ENCODE data around the gene SLC43A3.
A peak's percentile ranks its signal among the peaks of the same experiment; 100 is the strongest.

The SLC43A3 gene

DNA sequence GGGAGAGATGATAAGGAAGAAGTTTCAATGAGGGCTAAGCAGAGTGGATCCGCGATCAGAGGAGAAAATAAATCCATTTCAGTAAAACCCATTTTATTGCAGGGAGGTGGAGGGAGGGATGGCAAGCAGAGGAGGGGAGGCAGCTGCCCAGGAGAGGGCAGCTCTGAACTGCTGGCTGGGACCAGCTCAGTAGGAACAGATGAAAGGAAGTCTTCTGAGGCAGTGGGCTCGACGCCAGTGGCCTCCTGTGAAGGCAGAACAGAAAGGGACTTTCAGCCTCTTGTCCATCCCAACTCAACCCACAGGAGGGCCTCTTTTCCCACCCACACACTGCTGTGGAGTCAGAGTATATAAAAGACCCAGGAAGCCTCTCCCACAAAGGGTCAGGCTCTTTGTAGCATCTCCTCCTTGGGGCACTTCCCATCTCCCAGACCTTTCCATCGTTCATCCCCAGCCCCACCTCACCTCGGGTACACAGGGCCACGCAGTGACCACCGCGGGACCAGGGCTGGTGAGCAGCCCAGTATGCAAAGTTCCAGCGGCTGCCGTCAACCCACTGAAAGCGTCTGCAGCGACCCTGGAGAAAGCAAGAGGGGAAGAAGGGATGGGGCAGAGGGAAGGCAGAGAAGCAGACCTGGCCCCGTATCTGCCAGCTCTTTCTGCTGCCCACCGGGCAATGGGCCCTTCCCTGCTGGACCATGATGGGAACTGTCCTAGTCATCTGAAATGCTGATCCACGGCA is 39.5 kb downstream of the SLC43A3 start:
- TF ChIP-seq, protein P1, sequence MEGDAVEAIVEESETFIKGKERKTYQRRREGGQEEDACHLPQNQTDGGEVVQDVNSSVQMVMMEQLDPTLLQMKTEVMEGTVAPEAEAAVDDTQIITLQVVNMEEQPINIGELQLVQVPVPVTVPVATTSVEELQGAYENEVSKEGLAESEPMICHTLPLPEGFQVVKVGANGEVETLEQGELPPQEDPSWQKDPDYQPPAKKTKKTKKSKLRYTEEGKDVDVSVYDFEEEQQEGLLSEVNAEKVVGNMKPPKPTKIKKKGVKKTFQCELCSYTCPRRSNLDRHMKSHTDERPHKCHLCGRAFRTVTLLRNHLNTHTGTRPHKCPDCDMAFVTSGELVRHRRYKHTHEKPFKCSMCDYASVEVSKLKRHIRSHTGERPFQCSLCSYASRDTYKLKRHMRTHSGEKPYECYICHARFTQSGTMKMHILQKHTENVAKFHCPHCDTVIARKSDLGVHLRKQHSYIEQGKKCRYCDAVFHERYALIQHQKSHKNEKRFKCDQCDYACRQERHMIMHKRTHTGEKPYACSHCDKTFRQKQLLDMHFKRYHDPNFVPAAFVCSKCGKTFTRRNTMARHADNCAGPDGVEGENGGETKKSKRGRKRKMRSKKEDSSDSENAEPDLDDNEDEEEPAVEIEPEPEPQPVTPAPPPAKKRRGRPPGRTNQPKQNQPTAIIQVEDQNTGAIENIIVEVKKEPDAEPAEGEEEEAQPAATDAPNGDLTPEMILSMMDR (IDR thresholded peaks at IDR 0.05; ENCODE audit: low read depth, low read length), result no peak
- H3K4me3 ChIP-seq (ENCODE audit: low read depth, low read length), result no peak overlapping the region
- DNase-seq (ENCODE audit: low read depth, low spot score), result peak; percentile 13
- in situ Hi-C loops (cut with HindIII; ENCODE audit: low sequenced_read_pairs), result no loop called here

DNA sequence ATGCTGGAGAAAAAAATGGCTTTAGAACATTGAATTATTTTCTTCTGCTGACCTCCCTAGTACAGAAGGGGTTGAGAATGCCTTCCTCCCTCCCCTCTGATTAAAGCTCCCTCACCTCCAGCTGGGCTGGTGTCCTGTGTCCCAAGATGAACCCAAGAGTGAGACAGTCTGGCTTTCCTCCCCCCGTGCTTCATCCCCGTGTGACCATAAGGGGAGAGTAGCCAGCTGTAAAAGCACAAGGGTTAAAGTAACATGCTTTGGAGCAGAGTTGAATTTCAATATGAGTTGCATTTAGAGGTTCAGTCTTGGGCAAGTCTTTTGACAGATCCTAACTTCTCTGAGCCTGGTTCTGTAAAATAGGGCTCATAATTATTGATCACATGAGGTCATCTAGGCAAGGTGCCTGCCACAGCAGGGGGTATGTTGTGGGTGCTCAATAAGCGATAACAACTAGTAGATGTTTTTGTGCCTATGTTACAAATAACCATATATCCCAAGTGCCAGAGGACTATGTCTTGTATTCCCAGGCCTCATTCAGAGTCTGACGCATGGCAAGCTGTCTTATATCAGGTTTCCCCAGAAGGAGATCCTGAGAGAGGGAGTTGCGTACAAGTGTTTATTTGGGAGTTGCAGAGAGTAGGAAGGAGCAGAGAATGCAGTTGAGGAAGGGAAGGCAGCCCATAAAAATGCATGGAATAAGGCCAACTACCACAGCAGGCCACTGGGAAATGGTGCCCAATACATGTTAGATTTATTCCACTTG is 40.6 kb downstream of the SLC43A3 start:
- in situ Hi-C loops (cut with HindIII; ENCODE audit: low sequenced_read_pairs), result no loop called here
- H3K4me3 ChIP-seq (ENCODE audit: low read depth, low read length), result no peak overlapping the region
- TF ChIP-seq, protein P1 (IDR thresholded peaks at IDR 0.05; ENCODE audit: low read depth, low read length), result no peak
- no peak for DNase-seq (ENCODE audit: low read depth, low spot score)

DNA sequence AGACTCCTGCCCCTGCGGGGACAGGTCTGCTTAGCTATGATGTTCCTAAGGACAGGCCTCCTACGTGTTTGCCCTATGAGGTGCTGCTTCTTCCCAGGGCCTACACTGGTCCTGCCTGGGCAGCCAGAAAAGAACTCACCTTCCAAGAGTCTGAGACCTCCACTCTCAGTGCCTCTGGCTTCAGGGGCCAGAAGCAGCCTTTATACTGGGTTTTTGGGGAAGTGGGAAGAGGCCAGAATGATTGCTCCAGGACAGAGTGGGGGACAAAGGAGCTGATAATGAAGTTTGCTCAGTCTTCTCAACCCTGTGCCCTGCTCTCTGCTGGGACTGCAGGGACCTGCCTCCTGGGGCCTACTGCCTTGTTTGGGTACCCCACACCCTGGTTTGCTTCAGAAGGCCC is 45.9 kb downstream of the SLC43A3 start, which contains the start of gene PRG3:
PRG3 (minus strand) TSS at position 176 of the 400 bp plus-strand sequence. CDS start 442 bp downstream, outside the sequence.
- no peak within 1 kb of the TSS for H3K4me3 ChIP-seq (ENCODE audit: low read depth, low read length)

DNA sequence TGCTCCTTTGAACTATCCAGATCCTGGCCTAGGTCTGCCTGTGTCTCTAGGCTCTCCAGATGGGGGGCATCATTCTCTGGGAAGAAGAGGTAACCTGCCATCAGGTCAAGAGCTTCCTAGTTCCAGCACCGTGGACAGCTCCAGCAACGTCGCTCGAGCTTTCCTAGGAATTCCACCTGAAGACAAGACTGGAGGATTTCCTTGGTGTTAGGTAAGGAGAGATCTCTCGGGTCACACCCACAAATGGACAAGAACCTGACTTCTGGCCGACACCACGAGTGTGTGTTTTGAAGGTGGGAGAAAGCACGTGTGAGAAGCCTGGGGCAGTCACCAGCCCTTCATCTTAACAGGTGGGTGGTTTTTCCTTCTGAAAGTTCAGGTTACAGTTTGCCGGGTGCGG is 47.2 kb downstream of the SLC43A3 start:
- TF ChIP-seq, protein P1 (IDR thresholded peaks at IDR 0.05; ENCODE audit: low read depth, low read length), result no peak
- DNase-seq (ENCODE audit: low read depth, low spot score), result peak; percentile 37
- in situ Hi-C loops (cut with HindIII; ENCODE audit: low sequenced_read_pairs), result no loop called here
- H3K4me3 ChIP-seq (ENCODE audit: low read depth, low read length), result no peak overlapping the region

More for the DNA sequence above, 45.9 kb downstream of the SLC43A3 start, which contains the start of gene PRG3:
- DNase-seq (ENCODE audit: low read depth, low spot score), result no peak
- in situ Hi-C loops (cut with HindIII; ENCODE audit: low sequenced_read_pairs), result no loop called here
- TF ChIP-seq, protein P1 (IDR thresholded peaks at IDR 0.05; ENCODE audit: low read depth, low read length), result no peak

DNA sequence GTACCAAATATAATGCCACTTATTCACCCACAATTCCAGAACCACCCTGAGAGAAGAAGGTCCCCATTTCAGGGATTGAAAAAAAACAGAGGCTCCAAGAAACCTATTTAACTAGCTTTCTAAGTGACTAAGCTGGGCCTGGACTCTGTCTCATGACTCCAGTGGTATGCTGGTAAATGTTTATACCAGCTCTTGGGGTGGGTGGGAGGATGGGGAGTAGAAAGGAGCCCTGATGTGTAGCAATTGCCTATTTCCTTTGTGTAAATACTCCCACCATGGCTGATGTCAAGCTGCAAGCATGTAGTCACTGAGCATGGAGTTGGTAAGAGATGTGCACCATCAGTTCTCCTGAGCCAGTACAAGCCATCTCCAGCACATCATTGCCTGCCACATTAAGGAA is 48.7 kb downstream of the SLC43A3 start:
- no peak overlapping the region for H3K4me3 ChIP-seq (ENCODE audit: low read depth, low read length)
- TF ChIP-seq, protein P1 (IDR thresholded peaks at IDR 0.05; ENCODE audit: low read depth, low read length), result no peak
- no peak for DNase-seq (ENCODE audit: low read depth, low spot score)
- in situ Hi-C loops (cut with HindIII; ENCODE audit: low sequenced_read_pairs), result no loop called here

DNA sequence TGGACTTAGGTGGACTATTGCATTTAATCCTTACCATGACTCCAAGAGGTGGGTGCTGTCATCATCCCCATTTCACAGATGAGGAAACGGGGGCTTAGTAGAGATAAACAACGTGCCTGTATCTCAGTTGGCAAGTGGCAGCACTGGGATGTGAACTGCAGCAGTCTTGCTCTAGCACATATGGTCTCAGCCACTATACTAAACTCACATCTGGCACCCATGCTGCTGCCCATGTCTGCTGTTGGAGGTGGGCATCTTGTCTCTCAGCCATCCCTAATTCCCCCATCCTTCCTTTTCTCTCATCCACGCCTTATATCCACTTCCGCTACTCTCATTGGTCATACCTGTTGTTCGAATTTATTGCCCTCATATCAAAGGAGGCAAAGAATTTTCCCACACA is 49.8 kb downstream of the SLC43A3 start:
- in situ Hi-C loops (cut with HindIII; ENCODE audit: low sequenced_read_pairs), result no loop called here
- H3K4me3 ChIP-seq (ENCODE audit: low read depth, low read length), result no peak overlapping the region
- TF ChIP-seq, protein P1 (IDR thresholded peaks at IDR 0.05; ENCODE audit: low read depth, low read length), result no peak
- no peak for DNase-seq (ENCODE audit: low read depth, low spot score)

All from astrocyte of the spinal cord (primary cell).